Adrenal gland (tissue), 12 donors: ENCODE data around the gene PGC. TPM values are rescaled to one million over a fixed set of nuclear protein-coding genes. Genes with fewer than 3 reads are reported as not detected.

Experiments used
- DNase-seq, 7 donors: peaks; one replicate each; pipeline ENCODE4 v3.0.0-alpha.2; 2019 to 2020
- H3K27ac ChIP-seq, 5 donors: fragments of 200-600 bp; sonication (generic) in 4 of 5; 1 replicate in 3 of 5; 2 replicates in 2 of 5; pipeline versions ENCODE4 v1.5.1 to v1.8.0; 2016 to 2020; ENCODE audit warnings: mild to moderate bottlenecking in 1 of 5
- H3K27me3 ChIP-seq: fragments of 200-600 bp; 2 replicates; pipeline ENCODE4 v1.8.0; 2021
- H3K36me3 ChIP-seq, 2 donors: fragments of 200-600 bp; replicated peaks in 1 of 2; 1 replicate in 1 of 2; 2 replicates in 1 of 2; pipeline versions ENCODE4 v1.5.1 to v1.8.0; 2018 to 2022
- H3K4me1 ChIP-seq, 2 donors: fragments of 200-600 bp; replicated peaks in 1 of 2; 1 replicate in 1 of 2; 2 replicates in 1 of 2; pipeline versions ENCODE4 v1.5.1 to v1.8.0; 2018 to 2021
- H3K4me3 ChIP-seq, 4 donors: fragments of 200-600 bp; sonication (generic) in 3 of 4; one replicate each; pipeline ENCODE4 v1.5.1; 2016 to 2018
- H3K9me3 ChIP-seq, 3 donors: fragments of 200-600 bp; sonication (generic) in 1 of 3; replicated peaks in 1 of 3; 1 replicate in 2 of 3; 2 replicates in 1 of 3; pipeline versions ENCODE4 v1.5.1 to v1.8.0; 2016 to 2021
- CTCF ChIP-seq, 6 experiments: fragments of 450-650 bp in 4 of 6; fragments of 200-600 bp in 2 of 6; sonication (generic) in 1 of 6; IDR thresholded peaks; 1 replicate in 5 of 6; 2 replicates in 1 of 6; pipeline versions ENCODE4 v1.5.1 to v1.8.0; 2016 to 2021; ENCODE audit warnings: antibody characterized with exemption in 6 of 6, mild to moderate bottlenecking in 2 of 6, moderate library complexity in 1 of 6
- POLR2A ChIP-seq, 2 donors: fragments of 450-650 bp; IDR thresholded peaks; one replicate each; pipeline ENCODE4 v1.6.1; 2017; ENCODE audit warnings: antibody characterized with exemption in 2 of 2, mild to moderate bottlenecking in 2 of 2, moderate library complexity in 1 of 2
- WGBS, 4 donors: extraction: QIAGEN DNeasy Blood & Tissue Kit in 2 of 4; methylation state at CpG; one replicate each; pipeline versions ENCODE4 v1.1.5 to v1.1.7; 2013 to 2017; 5-methylcytosine and 5-hydroxymethylcytosine counted together
- intact Hi-C, 2 donors: fragments of 100-400 bp; cut with DNase I; formaldehyde crosslinking; loops; one replicate each; pipeline versions ENCODE4 v1.14.1 to v1.15.0; 2022 to 2023
- polyA plus RNA-seq, 3 donors: library from polyadenylated mRNA; stranded (reverse); fragments of 200-250 nt in 2 of 3; fragments of 350-450 nt in 1 of 3; fragmentation: Illumina TruSeq in 1 of 3; extraction: RNeasy Lipid Tissue Mini Kit (QIAGEN cat#74804) in 1 of 3; gene quantifications; one replicate each; pipeline ENCODE4 v1.2.3, GENCODE V29; 2013 to 2014
- total RNA-seq, 9 donors: library from RNA; depleted of rRNA in 4 of 9; stranded (reverse); fragments of >200 nt in 4 of 9; fragments of 120-200 nt in 1 of 9; fragmentation: NEBNext Ultra II Directional in 1 of 9; extraction: Animal tissue kit (Norgen Biotek cat#: 25700) in 1 of 9; gene quantifications; one replicate each; pipeline versions ENCODE4 v1.1.0 to v1.2.4, GENCODE V29; 2013 to 2023
- donor health status: healthy with polysubstance abuse.
- donor health status: Bipolar disorder and iron deficiency.
- donor health status: DM: yes; HTN: yes; CAD: no.
- donor health status: DM: no; HTN: no; CAD: no.
- donor health status: DM: no; HTN: no; CAD: no.
- donor health status: DM: yes; HTN: yes; CAD: no.

The PGC gene
- total and polyA plus RNA-seq, 12 donors, result 0.57 to 1.6 (median 1.1) TPM; not detected in 8

- Histone ChIP-seq H3K27me3 (no peaks in the 10 kb centered on the region), H3K27ac (no peak overlapping the region), H3K36me3 (no peaks in the 10 kb centered on the region), H3K4me1 (peaks cover 19 to 25% of the 10 kb centered on the region in 2 donors), H3K4me3 (no peak overlapping the region), H3K9me3 (no peaks in the 10 kb centered on the region)
- DNase-seq, result no peak
- TF ChIP-seq POLR2A (IDR thresholded peaks at IDR 0.05), result no peak
- no peak for TF ChIP-seq CTCF (IDR thresholded peaks at IDR 0.05)
- intact Hi-C loops, result loop anchor here (5.0 to 10.0 kb wide), 2 partner anchors 73 to 75 kb away; partner anchors contain the start of gene FRS3 (in 2 of the 2)
- 94 to 99% (median 94%) methylated on average over 8 to 10 of the region's 10 CpGs for WGBS, 4 donors
Measured at GRCh38 chr6:41702089-41702745, 45.0 kb downstream of the PGC start.

GRCh38 chr6:41700463-41701347 lies 46.5 kb downstream of the PGC start:
- H3K27me3 ChIP-seq, result no peaks in the 10 kb centered on the region
- H3K4me1 ChIP-seq, result peaks cover 4 to 10% of the 10 kb centered on the region in 2 donors

GRCh38 chr6:41699063-41699462 lies 48.1 kb downstream of the PGC start:
- peak overlapping the region in 2 of 5 donors; percentile 6 to 38 for H3K27ac ChIP-seq

More at GRCh38 chr6:41700463-41701347, 46.5 kb downstream of the PGC start:
- 88 to 92% (median 89%) methylated on average over 17 to 20 of the region's 20 CpGs for WGBS, 4 donors
- no peak for DNase-seq
- Histone ChIP-seq H3K9me3 (no peaks in the 10 kb centered on the region), H3K36me3 (no peaks in the 10 kb centered on the region), H3K4me3 (no peak overlapping the region), H3K27ac (no peak overlapping the region)
- TF ChIP-seq CTCF (IDR thresholded peaks at IDR 0.05), result no peak
- no peak for TF ChIP-seq POLR2A (IDR thresholded peaks at IDR 0.05)
- intact Hi-C loops, result loop anchor here (5.0 to 10.0 kb wide), 2 partner anchors 74 to 77 kb away; partner anchors contain the start of gene FRS3 (in 2 of the 2)

More at GRCh38 chr6:41699063-41699462, 48.1 kb downstream of the PGC start:
- H3K36me3 ChIP-seq, result no peaks in the 10 kb centered on the region
- H3K27me3 ChIP-seq, result no peaks in the 10 kb centered on the region
- intact Hi-C loops, result no loop called here
- no peaks in the 10 kb centered on the region for H3K9me3 ChIP-seq
- no peak for DNase-seq
- no peaks in the 10 kb centered on the region for H3K4me1 ChIP-seq
- no peak overlapping the region for H3K4me3 ChIP-seq
- TF ChIP-seq POLR2A (IDR thresholded peaks at IDR 0.05) (no peak), CTCF (IDR thresholded peaks at IDR 0.05) (no peak)
- 86 to 100% (median 96%) methylated on average over 1 to 2 of the region's 2 CpGs for WGBS, 4 donors
